Measurements from ENCODE around the gene C1QTNF3.

DNA sequence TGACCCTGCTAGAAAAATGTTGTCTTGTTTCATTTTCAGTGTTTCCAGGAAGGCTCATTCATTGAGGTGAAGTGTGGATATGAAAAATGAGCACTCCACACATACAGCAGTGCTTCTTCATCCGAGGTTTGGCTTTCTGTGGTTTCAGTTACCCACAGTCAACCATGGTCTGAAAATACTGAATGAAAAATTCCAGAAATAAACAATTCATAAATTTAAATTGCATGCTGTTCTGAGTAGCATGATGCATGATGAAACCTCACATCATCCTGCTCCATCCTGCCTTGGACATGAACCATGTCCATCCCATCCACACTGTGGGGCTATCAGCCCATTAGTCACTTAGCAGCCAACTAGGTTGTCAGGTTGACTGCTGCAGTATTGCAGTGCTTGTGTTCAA, 48.2 kb downstream of the C1QTNF3 start:
- TF ChIP-seq, protein P1, sequence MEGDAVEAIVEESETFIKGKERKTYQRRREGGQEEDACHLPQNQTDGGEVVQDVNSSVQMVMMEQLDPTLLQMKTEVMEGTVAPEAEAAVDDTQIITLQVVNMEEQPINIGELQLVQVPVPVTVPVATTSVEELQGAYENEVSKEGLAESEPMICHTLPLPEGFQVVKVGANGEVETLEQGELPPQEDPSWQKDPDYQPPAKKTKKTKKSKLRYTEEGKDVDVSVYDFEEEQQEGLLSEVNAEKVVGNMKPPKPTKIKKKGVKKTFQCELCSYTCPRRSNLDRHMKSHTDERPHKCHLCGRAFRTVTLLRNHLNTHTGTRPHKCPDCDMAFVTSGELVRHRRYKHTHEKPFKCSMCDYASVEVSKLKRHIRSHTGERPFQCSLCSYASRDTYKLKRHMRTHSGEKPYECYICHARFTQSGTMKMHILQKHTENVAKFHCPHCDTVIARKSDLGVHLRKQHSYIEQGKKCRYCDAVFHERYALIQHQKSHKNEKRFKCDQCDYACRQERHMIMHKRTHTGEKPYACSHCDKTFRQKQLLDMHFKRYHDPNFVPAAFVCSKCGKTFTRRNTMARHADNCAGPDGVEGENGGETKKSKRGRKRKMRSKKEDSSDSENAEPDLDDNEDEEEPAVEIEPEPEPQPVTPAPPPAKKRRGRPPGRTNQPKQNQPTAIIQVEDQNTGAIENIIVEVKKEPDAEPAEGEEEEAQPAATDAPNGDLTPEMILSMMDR (IDR thresholded peaks at IDR 0.05; ENCODE audit: insufficient read depth, low read length, poor library complexity, severe bottlenecking), result no peak
- no peak for TF ChIP-seq EZH2phosphoT487 (conservative IDR thresholded peaks at IDR 0.05; ENCODE audit: low read length)
